Upper lobe of right lung (tissue), 1 donor: Measurements from ENCODE around the gene MXRA7. TPM values are rescaled to one million over a fixed set of nuclear protein-coding genes. Genes with fewer than 3 reads are reported as not detected.

Experiments used
- ATAC-seq: fragments of 200-7000 bp; cut with Tn5 transposase; one replicate; pipeline ENCODE4 v1.9.1; 2020; ENCODE audit warnings: mild to moderate bottlenecking, moderate library complexity
- DNase-seq: peaks from one replicate; pipeline ENCODE4 v3.0.0-alpha.2; 2020
- H3K27ac ChIP-seq: fragments of 200-600 bp; one replicate; pipeline ENCODE4 v1.8.0; 2022
- H3K27me3 ChIP-seq: fragments of 200-600 bp; one replicate; pipeline ENCODE4 v1.8.0; 2022; ENCODE audit warnings: mild to moderate bottlenecking
- H3K36me3 ChIP-seq: fragments of 200-600 bp; one replicate; pipeline ENCODE4 v1.8.0; 2022
- H3K4me1 ChIP-seq: fragments of 200-600 bp; one replicate; pipeline ENCODE4 v1.8.0; 2022
- H3K4me3 ChIP-seq: fragments of 200-600 bp; one replicate; pipeline ENCODE4 v1.8.0; 2022; ENCODE audit warnings: mild to moderate bottlenecking
- H3K9me3 ChIP-seq: fragments of 200-600 bp; one replicate; pipeline ENCODE4 v1.8.0; 2022
- CTCF ChIP-seq: fragments of 200-600 bp; IDR thresholded peaks from one replicate; pipeline ENCODE4 v1.8.0; 2022; ENCODE audit warnings: antibody characterized with exemption
- intact Hi-C: fragments of 100-400 bp; cut with DNase I; formaldehyde crosslinking; loops from one replicate; pipeline ENCODE4 v1.11.0; 2022
- total RNA-seq: library from RNA; stranded (reverse); fragmentation: NEBNext Ultra II Directional; extraction: Animal tissue kit (Norgen Biotek cat#: 25700); gene quantifications from one replicate; pipeline ENCODE4 v1.2.1, GENCODE V29; 2021
- donor health status: DM: no; HTN: yes; CAD: no; lungs with severe emphysema.

The MXRA7 gene
- total RNA-seq, 1 donor from 2014 or later: 159 TPM

- no peak for TF ChIP-seq CTCF
- Histone ChIP-seq H3K27ac (no peak overlapping the region), H3K36me3 (peaks cover 89% of the 10 kb centered on the region), H3K9me3 (no peaks in the 10 kb centered on the region), H3K4me3 (no peak overlapping the region), H3K4me1 (peaks cover 31% of the 10 kb centered on the region), H3K27me3 (no peaks in the 10 kb centered on the region)
- DNase-seq: peak; percentile 42
- ATAC-seq: no peak
- intact Hi-C loops: no loop called here
Observed at GRCh38 chr17:76721463-76721862, 10.7 kb upstream of the MXRA7 start.

DNA sequence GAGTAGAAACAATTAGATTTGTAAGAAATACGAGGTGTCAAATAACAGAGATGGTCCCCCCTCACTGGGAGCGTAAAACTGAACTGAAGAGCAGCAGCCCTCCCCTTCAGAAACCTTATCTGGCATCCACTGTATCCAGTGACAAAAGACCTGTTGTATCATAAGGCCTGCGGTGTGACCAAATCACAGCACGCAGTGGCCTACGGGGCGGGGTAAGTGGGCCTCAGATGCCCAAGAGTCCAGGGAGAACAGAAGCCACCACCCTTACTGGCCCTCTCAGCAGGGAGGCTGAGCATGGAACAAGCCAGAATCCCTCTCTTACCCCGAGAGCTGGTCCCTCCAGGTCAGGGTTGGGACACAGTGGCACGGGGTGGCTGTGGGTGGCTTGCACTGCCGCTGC is 10.2 kb upstream of the MXRA7 start:
- peaks cover 36% of the 10 kb centered on the region for H3K4me1 ChIP-seq
- peak; percentile 38 for DNase-seq

DNA sequence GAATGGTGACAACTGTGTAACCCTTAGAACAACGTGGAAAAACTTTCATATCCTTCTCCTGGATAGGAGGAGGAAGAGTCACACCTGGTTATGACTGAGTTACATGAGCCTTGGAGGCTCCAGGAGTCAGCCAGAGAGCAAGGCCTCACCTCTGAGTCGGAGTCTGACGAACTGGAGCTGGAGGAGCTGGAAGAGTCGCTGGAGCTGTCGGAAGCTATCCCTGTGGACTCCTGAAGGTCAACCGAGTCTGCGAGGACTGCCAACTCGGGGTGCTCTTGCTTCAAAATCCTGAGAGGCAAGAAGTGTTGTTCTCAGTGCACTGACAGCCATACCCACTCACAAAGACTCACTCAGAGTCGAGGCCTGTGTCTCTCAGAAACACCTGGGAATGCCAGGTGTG is 9.4 kb upstream of the MXRA7 start:
- Histone ChIP-seq H3K4me1 (peaks cover 39% of the 10 kb centered on the region), H3K27ac (no peak overlapping the region)

More for the DNA sequence above, 10.2 kb upstream of the MXRA7 start:
- intact Hi-C loops: no loop called here
- TF ChIP-seq CTCF: no peak
- Histone ChIP-seq H3K27ac (no peak overlapping the region), H3K9me3 (no peaks in the 10 kb centered on the region), H3K4me3 (no peak overlapping the region), H3K27me3 (no peaks in the 10 kb centered on the region), H3K36me3 (peaks cover 94% of the 10 kb centered on the region)
- no peak for ATAC-seq

GRCh38 chr17:76718516-76718915 is 7.8 kb upstream of the MXRA7 start:
- no peaks in the 10 kb centered on the region for H3K27me3 ChIP-seq
- peaks cover 29% of the 10 kb centered on the region for H3K4me1 ChIP-seq
- no peak overlapping the region for H3K4me3 ChIP-seq
- no peak for TF ChIP-seq CTCF
- intact Hi-C loops: no loop called here
- H3K36me3 ChIP-seq: peaks cover 93% of the 10 kb centered on the region
- ATAC-seq (no peak), DNase-seq (peak; percentile 61)
- H3K9me3 ChIP-seq: no peaks in the 10 kb centered on the region
- H3K27ac ChIP-seq: no peak overlapping the region

More for the DNA sequence above, 9.4 kb upstream of the MXRA7 start:
- ATAC-seq: no peak
- Histone ChIP-seq H3K27me3 (no peaks in the 10 kb centered on the region), H3K4me3 (no peak overlapping the region), H3K36me3 (peaks cover 99% of the 10 kb centered on the region), H3K9me3 (no peaks in the 10 kb centered on the region)
- intact Hi-C loops: no loop called here
- peak; percentile 17 for DNase-seq
- no peak for TF ChIP-seq CTCF

- intact Hi-C loops: no loop called here
- ATAC-seq: no peak
- peaks cover 26% of the 10 kb centered on the region for H3K4me1 ChIP-seq
Observed at GRCh38 chr17:76716839-76717215, 6.1 kb upstream of the MXRA7 start.

More at GRCh38 chr17:76716839-76717215, 6.1 kb upstream of the MXRA7 start:
- Histone ChIP-seq H3K4me3 (no peak overlapping the region), H3K27me3 (no peaks in the 10 kb centered on the region), H3K27ac (peak overlapping the region; percentile 78), H3K9me3 (no peaks in the 10 kb centered on the region), H3K36me3 (peaks cover 89% of the 10 kb centered on the region)
- no peak for TF ChIP-seq CTCF
- peak; percentile 28 for DNase-seq
